ENCODE measurements around the gene CTCFL.

The CTCFL gene

GRCh38 chr20:57555457-57556184 lies 30.7 kb upstream of the CTCFL start:
- TF ChIP-seq, protein P1, sequence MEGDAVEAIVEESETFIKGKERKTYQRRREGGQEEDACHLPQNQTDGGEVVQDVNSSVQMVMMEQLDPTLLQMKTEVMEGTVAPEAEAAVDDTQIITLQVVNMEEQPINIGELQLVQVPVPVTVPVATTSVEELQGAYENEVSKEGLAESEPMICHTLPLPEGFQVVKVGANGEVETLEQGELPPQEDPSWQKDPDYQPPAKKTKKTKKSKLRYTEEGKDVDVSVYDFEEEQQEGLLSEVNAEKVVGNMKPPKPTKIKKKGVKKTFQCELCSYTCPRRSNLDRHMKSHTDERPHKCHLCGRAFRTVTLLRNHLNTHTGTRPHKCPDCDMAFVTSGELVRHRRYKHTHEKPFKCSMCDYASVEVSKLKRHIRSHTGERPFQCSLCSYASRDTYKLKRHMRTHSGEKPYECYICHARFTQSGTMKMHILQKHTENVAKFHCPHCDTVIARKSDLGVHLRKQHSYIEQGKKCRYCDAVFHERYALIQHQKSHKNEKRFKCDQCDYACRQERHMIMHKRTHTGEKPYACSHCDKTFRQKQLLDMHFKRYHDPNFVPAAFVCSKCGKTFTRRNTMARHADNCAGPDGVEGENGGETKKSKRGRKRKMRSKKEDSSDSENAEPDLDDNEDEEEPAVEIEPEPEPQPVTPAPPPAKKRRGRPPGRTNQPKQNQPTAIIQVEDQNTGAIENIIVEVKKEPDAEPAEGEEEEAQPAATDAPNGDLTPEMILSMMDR (conservative IDR thresholded peaks at IDR 0.05; ENCODE audit: low read depth): no peak
- no peak overlapping the region for H3K27ac ChIP-seq
- POLR2A ChIA-PET (ENCODE audit: low non-redundant PET): no interaction called here
- no peak for DNase-seq (ENCODE audit: low spot score)
- CTCF ChIA-PET: interaction anchor here (0.5 kb wide), 2 partner anchors 41 to 887 kb away, joined by 4 read pairs; no protein-coding TSS in a partner anchor

DNA sequence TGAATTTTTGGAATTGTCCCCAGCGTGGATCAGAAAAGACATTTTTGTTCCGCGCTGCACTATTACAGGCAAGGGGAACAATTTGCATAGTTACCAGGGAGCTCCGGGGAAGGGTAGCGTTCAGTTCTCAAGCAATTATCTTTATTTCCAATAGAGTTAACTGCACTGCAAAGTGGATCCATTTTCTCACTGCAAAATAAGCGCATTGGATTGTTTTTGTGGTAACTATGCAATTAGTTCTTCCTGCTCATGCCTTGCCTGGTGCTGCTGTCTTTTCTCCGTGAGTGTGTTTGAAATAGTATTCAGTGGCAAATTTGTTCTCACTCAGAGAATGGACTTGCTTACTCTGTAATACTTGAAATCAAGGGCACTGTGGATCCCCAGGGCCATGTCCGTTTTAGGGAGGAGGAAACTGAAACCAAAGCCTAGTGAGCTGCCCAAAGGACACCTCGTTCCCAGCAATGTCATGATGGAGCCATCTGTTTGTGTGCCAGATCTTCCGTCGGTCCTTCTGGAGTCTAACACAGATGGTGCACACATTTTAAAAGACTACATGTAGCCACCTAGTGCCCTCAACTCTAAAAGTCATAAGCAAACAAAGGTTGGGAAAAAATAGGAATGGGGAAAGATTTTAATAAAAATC lies 28.6 kb upstream of the CTCFL start:
- ChIA-PET POLR2A (ENCODE audit: low non-redundant PET) (no interaction called here), CTCF (interaction anchor here (0.5 to 0.6 kb wide), 3 partner anchors 33 to 386 kb away, joined by 3 to 7 read pairs (median 4); no protein-coding TSS in a partner anchor)
- H3K27ac ChIP-seq: no peak overlapping the region
- TF ChIP-seq, protein P1 (conservative IDR thresholded peaks at IDR 0.05; ENCODE audit: low read depth): no peak
- no peak for DNase-seq (ENCODE audit: low spot score)

GRCh38 chr20:57552471-57552870 lies 27.5 kb upstream of the CTCFL start:
- CTCF ChIA-PET: no interaction called here
- H3K27ac ChIP-seq: no peak overlapping the region
- POLR2A ChIA-PET (ENCODE audit: low non-redundant PET): no interaction called here

DNA sequence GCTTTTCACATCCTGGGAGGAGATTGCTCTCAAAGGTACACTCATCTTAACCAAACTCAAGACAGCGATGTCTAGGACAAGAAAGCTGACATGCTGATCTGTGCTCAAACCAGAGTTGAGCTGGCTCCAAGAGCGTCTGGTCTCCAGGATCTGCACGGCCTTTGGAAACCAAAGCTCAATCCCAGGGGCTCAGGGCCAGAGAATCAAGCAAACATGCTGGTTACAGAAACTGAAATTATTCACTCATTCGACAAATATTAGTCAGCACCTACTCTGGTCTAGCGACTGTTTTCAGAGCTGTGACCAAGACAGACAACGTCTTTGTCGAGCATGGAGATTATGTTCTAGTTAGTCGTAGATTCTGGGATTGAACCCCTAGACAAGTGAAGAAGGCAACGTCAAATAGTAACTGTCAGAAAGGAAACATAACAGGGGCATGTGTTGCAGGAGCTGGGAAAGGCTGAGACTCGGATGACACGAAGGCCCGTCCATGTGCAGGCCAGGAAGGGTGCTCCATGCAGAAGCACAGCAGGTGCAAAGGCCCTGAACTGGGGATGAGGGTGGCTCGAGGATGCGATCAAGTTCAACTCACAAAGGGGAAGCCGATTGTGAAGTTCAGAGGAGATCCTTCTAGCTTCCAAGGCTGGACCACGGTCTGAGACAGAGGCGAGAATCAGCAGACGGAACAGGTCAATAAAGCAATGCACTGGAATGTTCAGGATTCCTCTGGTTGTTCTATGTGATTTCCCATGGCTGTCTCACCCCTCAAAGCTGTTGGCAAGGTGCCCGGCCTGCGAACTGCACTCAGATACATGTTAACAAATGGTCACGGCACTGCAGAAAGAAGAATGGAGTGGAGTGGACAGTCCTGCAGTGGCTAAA lies 23.5 kb upstream of the CTCFL start:
- ChIA-PET CTCF (no interaction called here), POLR2A (ENCODE audit: low non-redundant PET) (no interaction called here)
- no peak overlapping the region for H3K27ac ChIP-seq
- TF ChIP-seq, protein P1 (conservative IDR thresholded peaks at IDR 0.05; ENCODE audit: low read depth): no peak
- no peak for DNase-seq (ENCODE audit: low spot score)

More at GRCh38 chr20:57552471-57552870, 27.5 kb upstream of the CTCFL start:
- TF ChIP-seq, protein P1 (conservative IDR thresholded peaks at IDR 0.05; ENCODE audit: low read depth): no peak
- DNase-seq (ENCODE audit: low spot score): no peak

- TF ChIP-seq, protein P1 (conservative IDR thresholded peaks at IDR 0.05; ENCODE audit: low read depth): no peak
- DNase-seq (ENCODE audit: low spot score): peak; percentile 69
- no peak overlapping the region for H3K27ac ChIP-seq
- ChIA-PET POLR2A (ENCODE audit: low non-redundant PET) (no interaction called here), CTCF (no interaction called here)
Observed at GRCh38 chr20:57546956-57547649, 22.2 kb upstream of the CTCFL start.
